Vagina (tissue), 2 donors: ENCODE data around the gene PRRT2. TPM values are rescaled to one million over a fixed set of nuclear protein-coding genes. Genes with fewer than 3 reads are reported as not detected.

Source experiments
- DNase-seq, 2 donors: peaks; one replicate each; pipeline ENCODE4 v3.0.0-alpha.2; 2017; ENCODE audit errors: extremely low spot score in 2 of 2
- H3K27ac ChIP-seq: fragments of 200-600 bp; sonication (generic); one replicate; pipeline ENCODE4 v1.5.1; 2019
- H3K27me3 ChIP-seq: fragments of 200-600 bp; sonication (generic); one replicate; pipeline ENCODE4 v1.5.1; 2019
- H3K36me3 ChIP-seq, 2 donors: fragments of 200-600 bp; sonication (generic); one replicate each; pipeline ENCODE4 v1.5.1; 2017 to 2019
- H3K4me1 ChIP-seq: fragments of 200-600 bp; sonication (generic); one replicate; pipeline ENCODE4 v1.5.1; 2019
- H3K4me3 ChIP-seq, 2 donors: fragments of 200-600 bp; sonication (generic); 1 replicate in 1 of 2; 2 replicates in 1 of 2; pipeline ENCODE4 v1.5.1; 2016 to 2019
- H3K9me3 ChIP-seq: fragments of 200-600 bp; sonication (generic); one replicate; pipeline ENCODE4 v1.5.1; 2019
- POLR2A ChIP-seq, 2 donors: fragments of 450-650 bp; IDR thresholded peaks; one replicate each; pipeline ENCODE4 v1.6.1; 2017; ENCODE audit warnings: antibody characterized with exemption in 2 of 2, mild to moderate bottlenecking in 2 of 2, moderate library complexity in 2 of 2
- POLR2AphosphoS5 ChIP-seq, 2 donors: sonication (generic); formaldehyde crosslinking; IDR thresholded peaks; one replicate each; pipeline ENCODE4 v1.9.0; 2017; ENCODE audit warnings: antibody characterized with exemption in 2 of 2, mild to moderate bottlenecking in 2 of 2, low read depth in 1 of 2; ENCODE audit not compliant: insufficient read depth in 1 of 2
- intact Hi-C: fragments of 100-400 bp; cut with DNase I; formaldehyde crosslinking; loops from one replicate; pipeline ENCODE4 v1.15.1; 2023
- total RNA-seq: library from RNA; depleted of rRNA; stranded (reverse); fragments of >200 nt; gene quantifications from one replicate; pipeline ENCODE4 v1.2.3, GENCODE V29; 2016
- TF ChIP-seq, protein P1 (sequence below), 3 experiments: fragments of 450-650 bp in 2 of 3; fragments of 200-600 bp in 1 of 3; sonication (generic) in 1 of 3; IDR thresholded peaks; one replicate each; pipeline ENCODE4 v1.5.1; 2017 to 2019; ENCODE audit warnings: antibody characterized with exemption in 3 of 3, mild to moderate bottlenecking in 2 of 3, moderate library complexity in 2 of 3

Gene PRRT2
- total RNA-seq, 1 donor from 2014 or later = 20.4 TPM

DNA sequence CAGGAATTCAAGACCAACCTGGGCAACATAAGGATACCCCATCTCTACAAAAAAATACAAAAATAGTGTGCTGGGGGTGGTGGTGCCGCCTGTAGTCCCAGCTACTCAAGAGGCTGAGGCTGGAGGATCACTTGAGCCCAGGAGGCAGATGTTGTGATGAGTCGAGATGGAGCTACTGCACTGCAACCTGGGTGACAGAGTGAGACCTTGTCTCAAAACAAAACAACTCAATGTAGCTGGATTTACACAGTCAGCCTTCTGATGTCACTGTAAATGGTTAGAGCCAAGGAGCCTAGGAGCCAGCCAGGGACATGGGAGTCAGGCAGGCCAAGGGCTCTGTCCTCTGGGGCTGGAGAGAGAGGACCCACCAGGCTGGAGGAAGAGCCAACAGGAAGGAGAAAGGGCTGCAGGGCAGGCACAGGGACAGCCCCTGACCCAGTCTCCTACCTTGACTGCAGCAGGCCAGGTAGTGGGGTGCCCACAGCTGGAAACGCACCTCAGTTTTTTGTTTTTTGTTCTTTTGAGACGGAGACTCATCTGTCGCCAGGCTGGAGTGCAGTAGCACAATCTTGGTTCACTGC lies 42.6 kb downstream of the PRRT2 start:
- intact Hi-C loops = loop anchor here (10.0 kb wide), 1 partner anchor 100 kb away; no protein-coding TSS in a partner anchor
- no peaks in the 10 kb centered on the region for H3K9me3 ChIP-seq

DNA sequence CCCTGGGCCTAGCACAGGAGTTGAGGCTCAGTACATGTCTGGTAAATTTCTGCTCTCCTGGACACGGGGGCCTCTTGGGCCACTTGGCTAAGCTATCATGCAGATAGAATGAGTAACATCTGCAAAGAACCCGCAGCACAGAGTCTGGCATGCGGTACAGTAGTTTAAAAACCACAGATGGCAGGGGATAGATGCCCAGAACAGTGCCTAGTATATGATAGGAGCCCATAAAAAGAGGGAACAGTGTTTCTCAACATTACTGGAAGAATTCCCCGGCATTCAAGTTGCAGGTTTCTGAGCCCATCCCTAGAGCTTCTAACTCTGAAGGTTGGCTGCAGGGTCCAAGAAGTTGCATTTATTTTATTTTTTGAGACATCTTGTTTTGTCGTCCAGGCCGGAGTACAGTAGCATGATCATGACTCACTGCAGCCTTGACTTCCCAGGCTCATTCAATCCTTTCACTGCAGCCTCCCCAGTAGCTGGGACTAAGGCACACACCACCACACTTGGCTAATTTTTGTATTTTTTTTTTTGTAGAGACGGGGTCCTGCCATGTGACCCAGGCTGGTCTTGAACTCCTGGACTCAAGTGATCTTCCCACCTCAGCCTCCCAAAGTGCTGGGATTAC lies 45.3 kb downstream of the PRRT2 start:
- DNase-seq = no peak
- Histone ChIP-seq H3K27me3 (no peaks in the 10 kb centered on the region), H3K9me3 (no peaks in the 10 kb centered on the region), H3K4me1 (peaks cover 24% of the 10 kb centered on the region), H3K36me3 (peaks cover 0 to 28% of the 10 kb centered on the region in 2 donors), H3K27ac (peak overlapping the region; percentile 13), H3K4me3 (no peak overlapping the region)
- intact Hi-C loops = loop anchor here (10.0 kb wide), 1 partner anchor 98 kb away; no protein-coding TSS in a partner anchor
- TF ChIP-seq POLR2AphosphoS5 (IDR thresholded peaks at IDR 0.05; ENCODE audit: insufficient read depth in 1 of 2, low read depth in 1 of 2) = no peak

More for the DNA sequence above, 42.6 kb downstream of the PRRT2 start:
- TF ChIP-seq, protein P1, sequence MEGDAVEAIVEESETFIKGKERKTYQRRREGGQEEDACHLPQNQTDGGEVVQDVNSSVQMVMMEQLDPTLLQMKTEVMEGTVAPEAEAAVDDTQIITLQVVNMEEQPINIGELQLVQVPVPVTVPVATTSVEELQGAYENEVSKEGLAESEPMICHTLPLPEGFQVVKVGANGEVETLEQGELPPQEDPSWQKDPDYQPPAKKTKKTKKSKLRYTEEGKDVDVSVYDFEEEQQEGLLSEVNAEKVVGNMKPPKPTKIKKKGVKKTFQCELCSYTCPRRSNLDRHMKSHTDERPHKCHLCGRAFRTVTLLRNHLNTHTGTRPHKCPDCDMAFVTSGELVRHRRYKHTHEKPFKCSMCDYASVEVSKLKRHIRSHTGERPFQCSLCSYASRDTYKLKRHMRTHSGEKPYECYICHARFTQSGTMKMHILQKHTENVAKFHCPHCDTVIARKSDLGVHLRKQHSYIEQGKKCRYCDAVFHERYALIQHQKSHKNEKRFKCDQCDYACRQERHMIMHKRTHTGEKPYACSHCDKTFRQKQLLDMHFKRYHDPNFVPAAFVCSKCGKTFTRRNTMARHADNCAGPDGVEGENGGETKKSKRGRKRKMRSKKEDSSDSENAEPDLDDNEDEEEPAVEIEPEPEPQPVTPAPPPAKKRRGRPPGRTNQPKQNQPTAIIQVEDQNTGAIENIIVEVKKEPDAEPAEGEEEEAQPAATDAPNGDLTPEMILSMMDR (IDR thresholded peaks at IDR 0.05) = no peak
- TF ChIP-seq POLR2A (IDR thresholded peaks at IDR 0.05) (no peak), POLR2AphosphoS5 (IDR thresholded peaks at IDR 0.05; ENCODE audit: insufficient read depth in 1 of 2, low read depth in 1 of 2) (no peak)
- H3K36me3 ChIP-seq = peaks cover 0 to 13% of the 10 kb centered on the region in 2 donors
- H3K4me1 ChIP-seq = peaks cover 9% of the 10 kb centered on the region
- no peak overlapping the region for H3K4me3 ChIP-seq
- no peak overlapping the region for H3K27ac ChIP-seq
- DNase-seq = no peak
- H3K27me3 ChIP-seq = no peaks in the 10 kb centered on the region

DNA sequence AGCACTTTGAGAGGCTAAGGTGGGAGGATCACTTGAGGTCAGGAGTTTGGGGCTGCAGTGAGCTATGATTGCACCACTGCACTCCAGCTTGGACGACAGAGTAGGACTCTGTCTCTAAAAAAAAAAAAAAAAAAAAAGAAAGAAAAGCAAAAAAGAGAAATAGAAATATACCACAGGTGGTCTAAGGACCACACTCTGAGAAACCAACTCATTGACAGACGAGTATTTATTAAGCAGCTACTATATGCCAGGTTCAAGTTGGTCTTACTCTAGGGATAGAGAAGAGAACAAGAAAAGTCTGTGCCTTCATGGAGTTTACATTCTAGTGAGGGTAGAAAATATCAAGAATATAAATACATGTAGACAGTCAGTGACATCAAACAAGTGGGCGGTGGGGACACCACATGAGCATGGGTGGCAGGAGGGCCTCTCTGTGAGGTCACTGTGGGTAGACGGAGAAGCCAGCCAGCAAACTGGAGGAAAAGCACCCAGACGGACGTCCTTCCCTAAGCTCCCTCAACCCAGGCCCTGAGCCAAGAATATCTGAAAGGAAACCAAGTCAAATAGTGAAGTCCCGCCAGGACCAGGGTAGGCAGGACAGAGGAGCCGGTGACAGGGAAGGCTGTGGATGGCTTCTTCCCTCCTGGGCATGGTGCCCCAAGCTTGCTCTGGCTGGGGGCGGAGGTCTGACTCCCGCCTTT lies 46.3 kb downstream of the PRRT2 start:
- H3K36me3 ChIP-seq = peaks cover 0 to 28% of the 10 kb centered on the region in 2 donors
- intact Hi-C loops = loop anchor here (10.0 kb wide), 1 partner anchor 97 kb away; no protein-coding TSS in a partner anchor
- no peaks in the 10 kb centered on the region for H3K9me3 ChIP-seq
- no peak for DNase-seq
- no peak overlapping the region for H3K27ac ChIP-seq
- no peaks in the 10 kb centered on the region for H3K27me3 ChIP-seq
- peaks cover 26% of the 10 kb centered on the region for H3K4me1 ChIP-seq
- no peak overlapping the region for H3K4me3 ChIP-seq
- TF ChIP-seq POLR2AphosphoS5 (IDR thresholded peaks at IDR 0.05; ENCODE audit: insufficient read depth in 1 of 2, low read depth in 1 of 2) = no peak
- TF ChIP-seq, protein P1 (IDR thresholded peaks at IDR 0.05) = no peak
- TF ChIP-seq POLR2A (IDR thresholded peaks at IDR 0.05) = no peak

DNA sequence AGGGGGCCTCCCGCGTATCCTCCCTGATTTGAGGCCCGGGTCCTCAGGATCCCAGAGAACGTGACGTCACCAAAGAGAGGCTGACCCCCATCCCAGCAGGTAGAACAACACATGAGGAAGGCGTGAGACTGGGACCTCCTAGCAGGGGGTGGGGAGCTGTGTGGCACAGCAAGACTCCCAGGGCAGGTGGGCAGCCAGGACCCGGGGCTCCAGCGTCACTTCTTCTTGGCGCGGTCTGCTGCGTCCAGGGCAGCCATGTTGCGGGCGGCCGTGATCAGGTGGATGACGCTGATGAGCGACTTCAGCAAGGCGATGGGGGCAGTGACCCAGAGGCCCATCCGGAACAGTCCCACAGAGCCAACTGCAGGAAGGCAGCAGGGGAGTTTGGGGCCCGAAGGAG lies 47.0 kb downstream of the PRRT2 start:
- no peaks in the 10 kb centered on the region for H3K9me3 ChIP-seq
- no peak for DNase-seq
- H3K36me3 ChIP-seq = peaks cover 0 to 28% of the 10 kb centered on the region in 2 donors
- H3K4me3 ChIP-seq = no peak overlapping the region
- peaks cover 31% of the 10 kb centered on the region for H3K4me1 ChIP-seq
- intact Hi-C loops = loop anchor here (10.0 kb wide), 1 partner anchor 96 kb away; no protein-coding TSS in a partner anchor
- H3K27me3 ChIP-seq = no peaks in the 10 kb centered on the region
- no peak overlapping the region for H3K27ac ChIP-seq
- TF ChIP-seq POLR2AphosphoS5 (IDR thresholded peaks at IDR 0.05; ENCODE audit: insufficient read depth in 1 of 2, low read depth in 1 of 2) (no peak), POLR2A (IDR thresholded peaks at IDR 0.05) (no peak)
- TF ChIP-seq, protein P1 (IDR thresholded peaks at IDR 0.05) = no peak

DNA sequence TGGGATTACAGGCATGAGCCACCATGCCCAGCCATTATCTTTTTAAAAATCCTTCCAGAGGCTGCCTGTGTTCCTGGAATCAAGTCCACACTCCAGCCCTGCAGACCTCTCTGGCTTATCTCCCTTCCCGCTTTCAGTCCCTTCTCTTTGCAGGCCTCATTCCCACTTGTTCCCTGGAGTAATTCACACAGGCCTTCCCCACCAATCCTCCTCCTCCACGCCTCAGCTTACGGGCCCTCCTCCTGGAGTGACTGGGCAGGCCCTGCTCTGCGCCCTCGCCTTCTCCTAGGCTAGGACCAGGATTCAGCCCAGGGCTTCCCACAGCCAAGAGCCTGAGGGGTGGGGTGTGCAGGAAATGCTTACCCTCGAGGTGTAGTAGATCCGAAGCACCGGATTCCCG lies 48.2 kb downstream of the PRRT2 start:
- Histone ChIP-seq H3K36me3 (peaks cover 0 to 28% of the 10 kb centered on the region in 2 donors), H3K27me3 (no peaks in the 10 kb centered on the region), H3K4me1 (peaks cover 32% of the 10 kb centered on the region), H3K4me3 (no peak overlapping the region), H3K9me3 (no peaks in the 10 kb centered on the region), H3K27ac (no peak overlapping the region)
- intact Hi-C loops = no loop called here
- TF ChIP-seq POLR2A (IDR thresholded peaks at IDR 0.05) = no peak
- TF ChIP-seq, protein P1 (IDR thresholded peaks at IDR 0.05) = no peak
- TF ChIP-seq POLR2AphosphoS5 (IDR thresholded peaks at IDR 0.05; ENCODE audit: insufficient read depth in 1 of 2, low read depth in 1 of 2) = no peak
- no peak for DNase-seq
